Measurements from ENCODE around the gene CGNL1.

CGNL1 gene

GRCh38 chr15:57422113-57422754 is 45.9 kb downstream of the CGNL1 start:
- no peak for DNase-seq
- no peak overlapping the region for H3K27ac ChIP-seq (ENCODE audit: low read length)
- H3K36me3 ChIP-seq (ENCODE audit: insufficient read depth, low read length), result no peaks in the 10 kb centered on the region
- ATAC-seq (ENCODE audit: insufficient read depth, low read depth), result no peak
- no peak overlapping the region for H3K4me2 ChIP-seq (ENCODE audit: insufficient read depth, low read length)
- H3K4me3 ChIP-seq (ENCODE audit: low read depth in 1 of 2, low read length in 2 of 2), result no peak overlapping the region
- peaks cover 3% of the 10 kb centered on the region for H3K27me3 ChIP-seq (ENCODE audit: insufficient read depth, low read length, poor library complexity)
- no peak overlapping the region for H3K9ac ChIP-seq (ENCODE audit: low read depth, low read length)
- no peaks in the 10 kb centered on the region for H3K79me2 ChIP-seq (ENCODE audit: insufficient read depth, low read length)
- no peaks in the 10 kb centered on the region for H3K4me1 ChIP-seq (ENCODE audit: insufficient read depth, low read length)
- TF ChIP-seq, protein P1, sequence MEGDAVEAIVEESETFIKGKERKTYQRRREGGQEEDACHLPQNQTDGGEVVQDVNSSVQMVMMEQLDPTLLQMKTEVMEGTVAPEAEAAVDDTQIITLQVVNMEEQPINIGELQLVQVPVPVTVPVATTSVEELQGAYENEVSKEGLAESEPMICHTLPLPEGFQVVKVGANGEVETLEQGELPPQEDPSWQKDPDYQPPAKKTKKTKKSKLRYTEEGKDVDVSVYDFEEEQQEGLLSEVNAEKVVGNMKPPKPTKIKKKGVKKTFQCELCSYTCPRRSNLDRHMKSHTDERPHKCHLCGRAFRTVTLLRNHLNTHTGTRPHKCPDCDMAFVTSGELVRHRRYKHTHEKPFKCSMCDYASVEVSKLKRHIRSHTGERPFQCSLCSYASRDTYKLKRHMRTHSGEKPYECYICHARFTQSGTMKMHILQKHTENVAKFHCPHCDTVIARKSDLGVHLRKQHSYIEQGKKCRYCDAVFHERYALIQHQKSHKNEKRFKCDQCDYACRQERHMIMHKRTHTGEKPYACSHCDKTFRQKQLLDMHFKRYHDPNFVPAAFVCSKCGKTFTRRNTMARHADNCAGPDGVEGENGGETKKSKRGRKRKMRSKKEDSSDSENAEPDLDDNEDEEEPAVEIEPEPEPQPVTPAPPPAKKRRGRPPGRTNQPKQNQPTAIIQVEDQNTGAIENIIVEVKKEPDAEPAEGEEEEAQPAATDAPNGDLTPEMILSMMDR (IDR thresholded peaks at IDR 0.05; ENCODE audit: borderline replicate concordance, extremely low read depth, low read length, poor library complexity, severe bottlenecking), result no peak
- H2AFZ ChIP-seq (ENCODE audit: low read depth, low read length), result no peak overlapping the region
- H3K9me3 ChIP-seq (ENCODE audit: insufficient read depth, low read length, severe bottlenecking), result no peaks in the 10 kb centered on the region
- no peaks in the 10 kb centered on the region for H4K20me1 ChIP-seq (ENCODE audit: insufficient read depth, low read length)

GRCh38 chr15:57423599-57424140 is 47.4 kb downstream of the CGNL1 start:
- Histone ChIP-seq H3K9ac (ENCODE audit: low read depth, low read length) (no peak overlapping the region), H3K27me3 (ENCODE audit: insufficient read depth, low read length, poor library complexity) (no peaks in the 10 kb centered on the region), H3K79me2 (ENCODE audit: insufficient read depth, low read length) (no peaks in the 10 kb centered on the region), H4K20me1 (ENCODE audit: insufficient read depth, low read length) (no peaks in the 10 kb centered on the region), H3K4me3 (ENCODE audit: low read depth in 1 of 2, low read length in 2 of 2) (no peak overlapping the region), H3K4me1 (ENCODE audit: insufficient read depth, low read length) (no peaks in the 10 kb centered on the region), H3K9me3 (ENCODE audit: insufficient read depth, low read length, severe bottlenecking) (no peaks in the 10 kb centered on the region), H3K36me3 (ENCODE audit: insufficient read depth, low read length) (no peaks in the 10 kb centered on the region), H3K4me2 (ENCODE audit: insufficient read depth, low read length) (no peak overlapping the region), H3K27ac (ENCODE audit: low read length) (no peak overlapping the region), H2AFZ (ENCODE audit: low read depth, low read length) (no peak overlapping the region)
- TF ChIP-seq, protein P1 (IDR thresholded peaks at IDR 0.05; ENCODE audit: borderline replicate concordance, extremely low read depth, low read length, poor library complexity, severe bottlenecking), result no peak
- no peak for TF ChIP-seq EZH2 (IDR thresholded peaks at IDR 0.05; ENCODE audit: borderline replicate concordance, low read depth, low read length, severe bottlenecking)
- no peak for DNase-seq
- no peak for ATAC-seq (ENCODE audit: insufficient read depth, low read depth)

DNA sequence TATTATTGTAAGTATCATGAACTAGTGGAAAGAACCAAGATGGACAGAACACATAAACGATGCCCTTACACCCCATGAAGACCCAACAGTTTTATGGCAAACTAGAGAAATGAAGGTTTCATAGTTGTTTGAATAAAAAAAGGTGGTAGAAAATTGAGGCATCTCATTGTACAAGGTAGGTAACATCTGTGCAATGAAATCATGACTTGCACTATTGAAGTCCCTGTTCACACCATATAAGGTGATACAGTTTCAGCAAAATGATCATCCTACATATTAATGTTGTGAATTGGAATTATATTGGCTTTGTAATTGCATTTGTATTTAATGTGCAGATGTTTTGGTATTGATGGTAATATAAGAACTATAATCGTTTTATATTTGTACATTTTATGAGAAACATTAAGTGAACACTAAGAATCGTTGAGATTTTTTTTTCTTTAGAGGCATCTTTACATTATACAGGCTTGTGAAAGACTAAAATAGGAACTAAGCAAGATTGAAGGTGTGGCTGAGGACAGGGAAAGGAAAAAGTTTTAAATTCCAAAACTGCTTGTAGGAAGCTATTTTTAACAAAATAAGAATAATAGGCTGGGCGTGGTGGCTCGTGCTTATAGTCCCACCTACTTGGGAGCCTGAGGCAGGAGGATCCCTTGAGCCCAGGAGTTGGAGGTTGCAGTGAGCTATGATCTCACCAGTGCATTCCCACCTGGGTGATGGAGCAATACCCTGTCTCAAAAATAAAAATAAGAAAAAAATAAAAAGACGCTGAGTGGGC is 48.5 kb downstream of the CGNL1 start:
- Histone ChIP-seq H3K36me3 (ENCODE audit: insufficient read depth, low read length) (no peaks in the 10 kb centered on the region), H3K79me2 (ENCODE audit: insufficient read depth, low read length) (no peaks in the 10 kb centered on the region), H2AFZ (ENCODE audit: low read depth, low read length) (no peak overlapping the region), H3K4me1 (ENCODE audit: insufficient read depth, low read length) (no peaks in the 10 kb centered on the region), H3K4me2 (ENCODE audit: insufficient read depth, low read length) (no peak overlapping the region), H3K9me3 (ENCODE audit: insufficient read depth, low read length, severe bottlenecking) (no peaks in the 10 kb centered on the region), H3K4me3 (ENCODE audit: low read depth in 1 of 2, low read length in 2 of 2) (no peak overlapping the region), H3K27ac (ENCODE audit: low read length) (no peak overlapping the region), H4K20me1 (ENCODE audit: insufficient read depth, low read length) (no peaks in the 10 kb centered on the region), H3K9ac (ENCODE audit: low read depth, low read length) (no peak overlapping the region), H3K27me3 (ENCODE audit: insufficient read depth, low read length, poor library complexity) (no peaks in the 10 kb centered on the region)
- DNase-seq, result no peak
- no peak for ATAC-seq (ENCODE audit: insufficient read depth, low read depth)
- TF ChIP-seq EZH2 (IDR thresholded peaks at IDR 0.05; ENCODE audit: borderline replicate concordance, low read depth, low read length, severe bottlenecking), result no peak
- TF ChIP-seq, protein P1 (IDR thresholded peaks at IDR 0.05; ENCODE audit: borderline replicate concordance, extremely low read depth, low read length, poor library complexity, severe bottlenecking), result no peak

Measured in DND-41 (cell line).